Measurements from ENCODE around the gene TFAP2E.

GRCh38 chr1:35599411-35599810, 26.3 kb downstream of the TFAP2E start:
- TF ChIP-seq CTCF (IDR thresholded peaks at IDR 0.05), result no peak
- TF ChIP-seq POLR2A (IDR thresholded peaks at IDR 0.05), result no peak
